ENCODE data around the gene SARS2.
"Not testable (repeated sequence)": the region's sequence is repeated elsewhere in the genome, so short reads cannot be mapped to it uniquely, and the experiment has no call there.

SARS2 gene

DNA sequence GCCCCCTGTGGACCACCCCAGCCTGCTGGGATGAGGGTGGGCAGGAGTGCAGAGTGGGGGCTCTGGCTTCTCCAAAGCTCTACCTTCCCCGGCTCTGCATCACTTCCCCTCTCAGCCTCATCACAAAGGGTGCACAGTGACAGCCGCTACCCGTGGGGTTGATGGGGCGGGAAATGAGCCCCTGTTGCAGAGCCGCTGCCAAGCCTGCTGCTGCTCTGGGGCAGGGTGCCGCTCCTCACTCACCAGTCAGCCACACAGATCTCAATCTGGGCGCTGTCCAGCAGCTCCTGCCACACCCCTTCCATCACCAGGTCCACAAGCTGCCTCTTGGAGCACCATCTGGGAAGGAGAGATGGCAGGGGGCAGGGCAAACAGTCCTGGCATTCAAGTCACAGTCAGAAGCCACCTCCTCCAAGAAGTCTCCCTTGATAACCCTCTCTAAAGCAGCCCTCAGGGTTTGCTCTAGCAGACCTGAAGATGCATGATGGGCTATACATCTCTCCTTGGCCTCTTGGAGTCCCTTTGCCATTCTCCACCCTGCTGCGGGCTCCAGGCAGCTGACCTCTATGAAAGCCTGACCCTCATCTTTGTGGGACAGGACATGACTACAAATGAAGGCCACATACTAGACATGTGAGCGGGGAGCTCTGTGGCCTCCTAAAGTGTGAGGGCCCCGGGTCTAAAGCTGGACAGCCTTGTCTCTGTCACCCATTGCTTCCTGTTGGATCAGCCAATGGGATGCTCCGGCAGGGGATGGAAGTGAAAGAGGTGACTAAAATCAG, 15.9 kb upstream of the SARS2 start:
- DNase-seq (ENCODE audit: low read depth): no peak

DNA sequence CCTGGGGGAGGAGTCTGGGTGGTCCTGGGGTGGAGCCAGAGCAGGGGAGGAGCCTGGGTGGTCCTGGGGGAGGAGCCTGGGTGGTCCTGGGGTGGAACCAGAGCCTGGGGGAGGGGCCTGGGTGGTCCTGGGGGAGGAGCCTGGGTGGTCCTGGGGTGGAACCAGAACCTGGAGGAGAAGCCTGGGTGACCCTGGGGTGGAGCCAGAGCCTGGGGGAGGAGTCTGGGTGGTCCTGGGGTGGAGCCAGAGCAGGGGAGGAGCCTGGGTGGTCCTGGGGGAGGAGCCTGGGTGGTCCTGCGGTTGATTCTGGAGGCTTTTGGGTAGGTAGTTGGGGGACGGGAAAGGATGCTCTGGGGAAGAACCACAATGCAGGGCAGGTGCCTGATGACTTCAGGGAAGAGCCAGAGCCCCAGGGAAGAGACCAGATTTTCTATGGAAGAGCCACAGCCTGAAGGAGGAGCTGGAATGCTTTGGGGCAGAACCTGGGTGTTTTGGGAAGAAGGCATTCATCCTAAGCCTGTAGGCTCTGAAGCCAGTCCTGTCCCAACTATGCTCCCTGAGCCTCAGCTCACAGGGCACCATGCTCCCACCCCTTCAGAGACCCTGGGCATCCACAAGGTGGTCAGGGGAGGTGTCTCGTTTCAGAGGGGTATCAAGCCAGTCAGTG, 15.1 kb upstream of the SARS2 start:
- DNase-seq (ENCODE audit: low read depth): no peak

DNA sequence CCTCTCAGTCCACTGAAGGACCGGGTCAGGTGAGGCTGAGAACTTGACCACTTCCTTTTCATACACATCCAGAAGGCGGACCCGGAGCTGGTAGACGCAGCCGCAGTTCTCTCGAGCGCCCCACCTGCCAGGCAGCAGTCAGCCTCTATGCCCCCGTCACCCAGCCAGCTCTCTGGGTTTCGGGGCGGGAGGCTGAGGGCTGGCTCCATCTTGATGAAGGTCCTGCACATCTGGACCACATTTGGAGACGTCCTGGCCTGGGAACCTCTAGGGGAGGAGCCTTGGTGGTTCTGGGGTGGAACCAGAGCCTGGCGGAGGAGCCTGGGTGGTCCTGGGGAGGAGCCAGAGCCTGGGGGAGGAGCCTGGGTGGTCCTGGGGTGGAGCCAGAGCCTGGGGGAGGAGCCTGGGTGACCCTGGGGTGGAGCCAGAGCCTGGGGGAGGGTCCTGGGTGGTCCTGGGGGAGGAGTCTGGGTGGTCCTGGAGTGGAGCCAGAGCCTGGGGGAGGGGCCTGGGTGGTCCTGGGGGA, 14.5 kb upstream of the SARS2 start:
- no peak for DNase-seq (ENCODE audit: low read depth)

DNA sequence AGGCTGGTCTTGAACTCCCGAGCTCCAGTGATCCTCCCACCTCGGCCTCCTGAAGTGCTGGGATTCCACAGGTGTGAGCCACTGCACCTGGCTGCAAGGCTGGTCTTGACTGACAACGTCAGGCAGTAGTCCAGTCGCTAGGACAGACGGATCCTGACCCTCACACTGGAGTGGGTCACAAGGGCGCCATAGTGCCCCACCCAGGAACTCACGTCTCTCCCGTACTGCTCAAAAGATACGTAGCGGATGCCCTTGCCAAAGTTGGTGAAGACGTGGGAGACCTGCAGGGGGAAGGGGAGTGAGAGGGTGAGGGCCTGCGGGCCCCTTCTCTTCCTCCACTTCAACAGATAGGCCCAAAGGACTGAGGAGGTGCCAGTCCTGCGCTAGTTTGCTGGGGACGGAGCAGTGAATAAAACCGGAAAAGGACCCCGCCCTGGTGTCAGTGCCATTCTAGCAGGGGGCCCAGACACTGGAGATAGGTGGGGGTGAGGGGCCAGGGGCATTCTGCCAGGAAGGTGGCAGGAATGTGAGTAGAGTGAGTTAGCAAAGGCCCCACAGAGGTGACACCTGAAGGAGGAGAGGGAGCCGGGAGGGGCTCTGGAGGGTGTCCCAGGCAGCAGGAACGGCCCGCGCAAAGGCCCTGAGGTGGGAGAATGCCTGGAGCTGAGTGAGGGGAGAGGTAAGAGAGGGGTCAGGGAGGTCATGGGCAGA, 12.1 kb upstream of the SARS2 start:
- no peak for DNase-seq (ENCODE audit: low read depth)

DNA sequence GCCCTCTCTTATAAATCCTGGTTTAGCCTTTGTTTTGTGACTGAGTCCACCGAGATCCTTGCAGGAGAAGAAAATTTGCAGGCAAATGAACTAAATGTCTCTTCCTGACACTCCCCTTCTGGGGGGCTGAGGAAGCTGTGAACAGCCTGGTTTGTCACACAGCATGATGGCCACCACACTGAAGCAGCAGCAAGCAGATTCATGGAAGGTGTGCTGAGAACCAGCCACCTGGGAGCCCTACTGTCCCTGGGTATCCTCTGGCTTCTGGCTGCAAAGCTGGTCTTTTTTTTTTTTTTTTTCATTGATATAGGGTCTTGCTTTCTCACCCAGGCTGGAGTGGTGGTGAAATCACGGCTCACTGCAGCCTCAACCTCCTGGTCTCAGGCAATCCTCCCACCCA, 11.4 kb upstream of the SARS2 start:
- DNase-seq (ENCODE audit: low read depth): no peak

DNA sequence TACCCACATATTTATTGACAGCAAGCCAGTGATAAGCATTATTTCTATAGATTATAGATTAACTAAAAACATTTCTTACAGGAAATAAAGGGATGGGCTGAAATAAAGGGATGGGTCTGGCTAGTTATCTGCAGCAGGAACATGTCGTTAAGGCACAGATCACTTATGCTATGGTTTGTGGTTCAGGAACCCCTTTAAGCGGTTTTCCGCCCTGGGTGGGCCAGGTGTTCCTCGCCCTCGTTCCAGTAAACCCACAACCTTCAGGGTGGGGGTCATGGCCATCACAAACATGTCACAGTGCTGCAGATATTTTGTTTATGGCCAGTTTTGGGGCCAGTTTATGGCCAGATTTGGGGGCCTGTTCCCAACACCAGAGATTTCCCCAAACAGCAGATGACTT, 10.9 kb upstream of the SARS2 start:
- not testable (repeated sequence) for DNase-seq (ENCODE audit: low read depth)

DNA sequence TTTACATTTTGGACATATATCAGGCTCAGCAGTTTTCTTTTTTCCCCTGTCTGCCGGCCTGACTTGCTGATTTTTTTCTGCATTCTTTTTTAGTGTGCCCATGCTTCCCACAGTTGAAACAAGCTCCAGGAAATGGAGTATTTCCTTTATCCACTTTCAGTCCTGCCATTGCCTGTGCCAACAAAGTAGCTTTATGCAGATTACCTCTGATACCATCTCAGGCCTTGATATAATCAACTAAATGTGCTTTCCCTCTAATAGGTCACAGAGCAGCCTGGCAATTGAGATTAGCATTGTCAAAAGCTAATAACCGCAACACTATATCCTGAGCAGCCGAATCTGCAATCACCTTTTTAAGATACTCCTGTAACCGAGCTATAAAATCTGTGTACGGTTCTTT, 9.4 kb upstream of the SARS2 start:
- DNase-seq (ENCODE audit: low read depth): no peak

DNA sequence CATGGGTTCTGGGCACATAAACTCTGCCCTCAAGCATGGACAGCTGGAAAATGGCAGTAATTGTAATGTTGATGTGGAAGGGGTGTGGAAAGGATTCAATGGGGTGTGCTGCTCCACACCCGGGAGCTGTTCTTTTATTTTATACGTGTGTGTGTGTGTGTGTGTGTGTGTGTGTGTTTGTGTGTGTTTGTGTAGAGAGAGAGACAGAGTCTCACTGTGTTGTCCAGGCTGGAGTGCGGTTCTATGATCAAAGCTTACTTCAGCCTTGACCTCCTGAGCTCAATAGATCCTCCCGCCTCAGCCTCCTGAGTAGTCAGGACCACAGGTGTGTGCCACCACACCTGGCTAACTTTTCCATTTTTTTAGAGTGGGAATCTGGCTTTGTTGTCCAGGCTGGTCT, 3.0 kb upstream of the SARS2 start:
- DNase-seq (ENCODE audit: low read depth): no peak

DNA sequence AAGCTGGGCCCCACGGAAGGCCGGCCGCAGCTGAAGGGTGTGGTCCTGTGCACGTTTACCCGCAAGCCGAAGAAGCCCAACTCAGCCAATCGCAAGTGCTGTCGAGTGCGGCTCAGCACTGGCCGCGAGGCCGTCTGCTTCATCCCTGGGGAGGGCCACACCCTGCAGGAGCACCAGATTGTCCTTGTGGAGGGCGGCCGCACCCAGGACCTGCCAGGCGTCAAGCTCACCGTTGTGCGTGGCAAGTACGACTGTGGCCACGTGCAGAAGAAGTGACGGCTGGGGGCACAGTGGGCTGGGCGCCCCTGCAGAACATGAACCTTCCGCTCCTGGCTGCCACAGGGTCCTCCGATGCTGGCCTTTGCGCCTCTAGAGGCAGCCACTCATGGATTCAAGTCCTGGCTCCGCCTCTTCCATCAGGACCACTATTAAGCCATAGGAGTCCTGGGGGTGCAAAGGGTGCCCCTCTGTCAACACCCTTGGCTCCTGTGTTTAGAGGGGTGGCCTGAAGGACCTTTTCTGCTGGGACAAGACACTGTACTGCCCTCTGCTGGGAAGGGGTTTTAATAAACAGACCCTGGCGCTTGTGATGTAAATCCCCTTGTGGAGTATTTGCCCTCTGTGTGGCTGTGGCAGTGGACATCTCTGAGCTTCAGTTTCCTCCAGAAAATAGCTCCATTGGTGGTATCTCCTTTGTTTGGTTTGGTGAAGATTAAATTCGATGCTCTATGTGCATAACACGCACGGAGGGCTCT, 2.0 kb upstream of the SARS2 start:
- no peak for DNase-seq (ENCODE audit: low read depth)

DNA sequence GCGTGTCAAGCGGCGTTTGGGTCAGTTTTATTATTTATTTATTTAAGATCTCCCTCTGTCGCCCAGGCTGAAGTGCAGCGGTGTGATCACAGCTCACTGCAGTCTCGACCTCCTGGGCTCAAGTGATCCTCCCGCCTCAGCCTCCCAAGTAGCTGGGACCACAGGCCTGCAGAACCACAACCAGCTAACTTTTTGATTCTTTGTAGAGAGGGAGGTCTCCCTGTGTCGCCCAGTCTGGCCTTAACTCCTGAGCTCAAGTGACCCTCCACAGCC, 894 bp upstream of the SARS2 start:
- no peak for DNase-seq (ENCODE audit: low read depth)

DNA sequence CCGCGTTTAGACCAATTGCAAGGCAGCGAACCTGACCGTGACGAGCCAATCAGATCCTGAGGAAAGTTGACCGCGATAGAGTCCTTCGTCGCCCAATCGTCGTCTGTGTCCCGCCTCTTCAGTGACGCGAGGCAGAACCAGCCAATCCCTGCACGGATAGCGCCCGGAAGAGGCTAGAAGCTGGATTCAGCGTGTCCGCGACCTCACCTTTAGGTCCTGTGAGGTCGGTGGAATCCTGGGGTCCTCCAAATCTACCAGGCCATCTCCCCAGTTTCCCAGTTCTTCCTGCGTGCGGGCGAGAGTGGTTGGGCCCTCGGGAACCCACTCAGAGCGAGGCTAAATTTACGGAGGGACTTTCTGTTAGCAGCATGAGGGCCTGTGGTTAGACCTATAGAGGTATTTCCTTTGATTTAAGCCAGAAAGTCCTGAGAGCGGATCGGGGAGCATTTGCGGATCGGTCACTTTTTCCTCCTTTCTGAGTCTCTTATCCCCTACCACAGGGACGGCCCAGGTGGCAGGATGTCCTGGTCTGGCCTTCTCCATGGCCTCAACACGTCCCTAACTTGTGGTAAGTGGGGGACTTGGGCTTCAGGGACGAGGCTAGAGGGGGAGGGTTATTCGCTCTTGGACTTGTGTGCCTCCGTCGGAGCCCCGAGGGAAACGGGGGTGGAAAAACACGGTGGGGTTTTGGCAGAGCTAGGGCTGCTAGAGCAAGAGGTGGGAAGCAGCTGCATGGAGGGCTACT, 385 bp upstream of the SARS2 start, which contains the start of gene MRPS12:
Gene MRPS12 (plus strand): TSS at position 169 of the 745 bp plus-strand sequence. CDS start 351 bp downstream, at position 520.
- peak; percentile 95 for DNase-seq (ENCODE audit: low read depth)

DNA sequence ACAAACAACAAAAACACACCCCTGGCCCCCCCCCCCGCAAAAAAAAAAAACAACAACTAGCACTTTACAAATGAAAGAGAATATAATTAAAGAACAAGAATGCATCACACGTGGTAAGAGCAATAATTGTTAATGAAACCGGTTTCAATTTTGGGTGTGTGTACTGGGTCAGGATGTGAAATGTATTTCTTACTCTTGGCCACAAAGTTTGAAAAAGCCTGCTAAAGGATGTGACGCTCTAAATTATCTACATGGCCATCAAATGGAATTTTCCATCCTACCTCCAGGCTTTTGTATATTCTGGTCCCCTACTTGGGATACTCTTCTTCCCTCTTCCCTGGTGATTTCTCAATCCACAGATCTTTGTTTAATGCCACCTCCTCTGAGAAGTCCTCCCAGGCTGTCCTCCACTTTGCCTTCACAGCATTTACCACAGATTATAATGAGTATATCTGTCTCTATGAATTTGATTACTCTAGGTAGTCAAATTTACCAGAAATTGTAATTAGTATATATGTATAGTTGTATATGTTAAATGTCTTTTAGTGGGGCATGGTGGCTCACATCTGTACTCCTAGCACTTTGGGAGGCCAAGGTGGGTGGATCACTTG, 2.1 kb downstream of the SARS2 start:
- DNase-seq (ENCODE audit: low read depth): no peak

DNA sequence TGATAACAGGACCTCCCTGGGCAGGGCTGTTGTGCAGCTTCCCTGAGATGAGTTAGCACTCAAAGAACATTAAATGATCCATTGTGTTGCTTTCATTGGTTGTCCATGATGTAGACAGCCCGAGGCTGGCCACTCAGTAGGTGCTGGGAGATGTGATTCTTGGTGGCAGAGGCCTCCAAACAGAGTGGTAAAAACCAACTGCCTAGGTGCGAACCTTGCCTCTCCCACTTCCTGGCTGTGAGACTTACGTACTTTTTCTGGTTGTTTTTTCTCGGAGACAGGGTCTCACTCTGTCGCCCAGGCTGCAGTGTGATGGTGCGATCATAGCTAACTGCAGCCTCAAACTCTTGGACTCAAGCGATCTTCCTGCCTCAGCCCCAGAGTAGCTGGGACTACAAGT, 6.2 kb downstream of the SARS2 start:
- no peak for DNase-seq (ENCODE audit: low read depth)

DNA sequence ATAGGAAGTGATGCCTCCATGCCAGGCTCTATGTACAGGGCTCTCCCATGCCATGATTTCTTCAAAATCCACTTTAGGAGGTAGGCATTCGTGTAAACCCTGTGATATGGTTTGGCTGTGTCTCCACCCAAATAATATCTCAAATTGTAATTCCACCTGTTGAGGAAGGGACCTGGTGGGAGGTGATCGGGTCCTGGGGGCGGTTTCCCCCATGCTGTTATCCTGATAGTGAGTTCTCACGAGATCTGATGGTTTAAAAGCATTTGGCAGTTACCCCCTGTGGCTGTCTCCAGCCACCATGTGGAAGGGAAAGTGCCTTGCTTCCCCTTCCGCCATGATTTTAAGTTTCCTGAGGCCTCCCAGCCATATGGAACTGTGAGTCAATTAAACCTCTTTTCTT, 8.1 kb downstream of the SARS2 start:
- DNase-seq (ENCODE audit: low read depth): no peak

DNA sequence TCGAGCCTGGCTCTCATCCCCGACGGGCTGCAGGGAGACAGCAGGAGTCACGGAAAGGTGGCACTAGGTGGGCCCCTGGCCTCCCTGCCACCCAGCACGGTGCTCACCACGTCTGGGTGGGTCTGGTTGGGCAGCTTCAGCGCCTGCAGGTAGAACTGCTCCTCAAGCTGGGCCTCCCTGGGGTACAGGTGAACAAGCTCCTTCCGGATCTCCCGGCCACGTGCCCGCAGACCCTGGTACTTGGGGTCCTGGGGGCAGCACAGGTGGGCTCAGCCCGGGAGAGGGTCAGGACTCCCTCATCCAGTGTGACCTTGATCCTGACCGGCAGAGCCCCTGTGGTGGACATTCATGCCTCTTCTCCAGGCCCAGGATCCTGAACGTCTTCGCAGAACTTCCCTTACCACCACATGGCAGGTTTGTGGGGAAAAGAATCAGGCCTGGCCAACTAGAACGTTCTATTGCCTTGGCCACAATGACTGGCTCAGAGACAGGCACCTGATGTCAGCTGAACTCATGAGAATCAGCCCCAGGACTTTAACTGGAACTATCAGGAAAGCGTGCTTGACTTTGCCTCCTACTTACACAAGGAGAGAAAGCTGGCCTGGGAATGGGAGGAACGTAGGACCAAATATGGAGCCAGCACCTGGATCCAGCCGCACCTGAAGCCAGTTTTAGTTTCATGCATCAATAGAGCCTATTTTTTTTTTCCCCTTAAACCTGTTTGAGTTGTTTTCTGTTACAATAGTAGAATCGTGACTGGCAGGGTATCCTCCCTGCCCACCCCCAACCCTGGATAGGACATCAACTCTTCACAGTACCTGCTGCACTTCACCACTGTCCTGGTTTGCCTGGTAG, 8.9 kb downstream of the SARS2 start:
- DNase-seq (ENCODE audit: low read depth): no peak

DNA sequence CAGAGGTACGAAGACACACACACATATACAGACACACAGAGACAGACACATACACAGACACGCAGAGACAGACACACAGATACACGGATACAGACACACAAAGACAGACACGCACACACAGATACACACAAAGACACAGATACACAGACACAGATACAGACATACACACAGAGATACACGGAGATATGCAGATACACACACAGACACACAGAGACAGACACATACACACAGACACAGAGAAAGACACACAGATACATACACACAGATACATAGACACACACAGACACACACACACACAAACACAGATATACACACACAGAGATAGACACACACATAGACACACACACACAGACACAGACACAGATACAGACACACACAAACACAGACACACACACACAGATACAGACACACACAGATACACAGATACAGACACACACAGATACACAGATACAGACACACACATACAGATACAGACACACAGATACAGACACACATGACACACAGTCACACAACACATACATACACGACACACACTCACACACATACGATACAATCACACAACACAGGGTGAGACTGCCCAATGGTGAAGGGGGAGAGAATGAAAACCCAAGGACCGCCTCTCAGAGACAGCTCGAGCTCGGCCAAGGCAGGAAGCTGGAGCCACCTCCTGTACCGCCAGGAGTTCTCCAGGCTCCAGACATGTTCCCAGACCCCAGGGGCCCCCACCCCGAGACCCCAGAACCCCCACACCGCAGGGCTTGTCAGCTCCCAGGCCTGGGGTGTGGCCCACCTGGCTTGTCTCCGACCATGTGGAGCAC, 9.8 kb downstream of the SARS2 start:
- no peak for DNase-seq (ENCODE audit: low read depth)

DNA sequence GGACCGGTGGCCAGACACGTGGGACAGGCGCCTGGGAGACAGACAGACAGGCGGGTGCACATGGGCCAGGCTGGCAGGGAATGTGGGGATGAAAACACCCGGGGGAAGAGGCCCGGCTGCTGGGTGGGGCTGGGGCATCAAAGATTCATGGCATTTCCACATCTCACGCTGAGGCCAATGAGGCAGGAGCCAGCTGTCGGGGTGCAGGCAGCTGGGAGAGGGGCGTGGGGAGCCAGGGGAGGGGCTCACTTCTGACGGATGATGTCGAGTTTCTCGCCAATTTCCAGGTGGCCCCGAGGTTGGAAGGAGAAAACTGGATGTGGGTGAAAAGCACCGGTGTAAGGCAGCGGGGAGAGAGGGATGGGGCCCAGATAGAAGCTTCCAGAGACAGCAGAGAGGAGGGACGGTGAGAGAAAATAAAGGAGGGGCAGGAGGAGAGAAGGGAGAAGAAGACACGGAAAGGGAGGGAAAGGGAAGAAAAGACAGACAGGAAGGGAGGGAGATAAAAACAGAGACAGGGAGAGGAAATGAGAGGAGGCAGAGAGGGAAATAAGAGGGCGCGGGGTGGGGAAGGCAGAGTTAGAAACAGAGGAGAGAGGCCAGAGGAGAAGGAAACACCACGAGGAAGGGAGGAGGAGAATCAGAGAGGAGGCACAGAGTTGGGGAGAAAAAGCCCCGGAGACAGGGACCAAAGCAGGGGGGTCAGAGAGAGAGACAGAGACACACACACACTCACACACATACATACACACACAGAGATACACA, 10.5 kb downstream of the SARS2 start:
- no peak for DNase-seq (ENCODE audit: low read depth)

DNA sequence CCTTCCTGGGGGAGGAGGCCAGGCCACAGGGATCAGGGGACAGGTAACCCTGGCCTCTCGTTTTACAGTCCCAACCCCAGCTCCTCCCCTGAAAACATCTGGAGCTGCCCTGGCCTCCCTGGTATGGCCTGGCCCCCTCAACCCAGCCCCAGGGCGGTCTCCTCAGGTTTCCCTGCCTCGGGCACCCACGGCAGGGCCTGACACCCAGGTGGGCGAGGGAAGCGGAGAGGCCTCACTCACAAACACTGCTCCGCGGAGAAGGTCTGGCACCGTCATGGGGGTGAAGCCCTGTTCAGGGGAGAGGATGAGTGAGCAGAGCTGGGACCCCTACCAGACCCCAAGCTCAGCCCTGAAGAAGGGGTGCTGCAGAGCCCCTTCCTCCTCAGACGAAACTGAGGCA, 12.0 kb downstream of the SARS2 start:
- no peak for DNase-seq (ENCODE audit: low read depth)
